Endothelial cell of umbilical vein (primary cell): ENCODE results near the gene ATP5IF1.

ENCODE experiments used
- EZH2 ChIP-seq: IDR thresholded peaks from 2 replicates; pipeline ENCODE4 v1.6.1; 2012; ENCODE audit warnings: borderline replicate concordance, low read depth, mild to moderate bottlenecking, moderate library complexity, low read length, inconsistent platforms; ENCODE audit not compliant: severe bottlenecking
- JUN ChIP-seq: IDR thresholded peaks from 2 replicates; pipeline ENCODE4 v1.6.1; 2011; ENCODE audit warnings: borderline replicate concordance, low read depth; ENCODE audit not compliant: insufficient read length, insufficient read depth
- POLR2A ChIP-seq: IDR thresholded peaks from 2 replicates; pipeline ENCODE4 v1.6.1; 2012; ENCODE audit warnings: low read depth, mild to moderate bottlenecking, control low read depth, low read length
- POLR2AphosphoS5 ChIP-seq: IDR thresholded peaks from 2 replicates; pipeline ENCODE4 v1.6.1; 2012; ENCODE audit warnings: low read depth, mild to moderate bottlenecking, control low read depth, low read length, moderate library complexity; ENCODE audit not compliant: insufficient read depth
- TF ChIP-seq, protein P1 (sequence below), 2 donors: IDR thresholded peaks; 1 replicate in 1 of 2; 2 replicates in 1 of 2; pipeline ENCODE4 v1.5.1; 2011; ENCODE audit warnings: low read length in 2 of 2, mild to moderate bottlenecking in 2 of 2, moderate library complexity in 2 of 2, control low read depth in 1 of 2, inconsistent platforms in 1 of 2, low read depth in 1 of 2; ENCODE audit not compliant: insufficient read depth in 1 of 2; ENCODE audit errors: extremely low read depth in 1 of 2

DNA sequence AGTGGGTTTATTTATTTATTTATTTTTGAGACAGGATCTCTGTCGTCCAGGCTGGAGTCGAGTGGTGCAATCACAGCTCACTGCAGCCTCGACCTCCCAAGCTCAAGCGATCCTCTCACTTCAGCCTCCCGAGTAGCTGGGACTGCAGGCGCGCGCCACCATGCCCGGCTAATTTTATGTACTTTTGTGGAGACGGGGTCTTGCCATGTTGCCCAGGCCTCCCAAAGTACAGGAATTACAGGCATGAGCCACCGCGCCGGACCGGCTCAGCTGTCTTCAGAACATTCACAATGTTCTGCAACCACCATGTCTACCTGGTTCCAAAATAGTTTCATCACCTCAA is 2.7 kb upstream of the ATP5IF1 start:
- TF ChIP-seq POLR2A, result no peak
- TF ChIP-seq, protein P1, sequence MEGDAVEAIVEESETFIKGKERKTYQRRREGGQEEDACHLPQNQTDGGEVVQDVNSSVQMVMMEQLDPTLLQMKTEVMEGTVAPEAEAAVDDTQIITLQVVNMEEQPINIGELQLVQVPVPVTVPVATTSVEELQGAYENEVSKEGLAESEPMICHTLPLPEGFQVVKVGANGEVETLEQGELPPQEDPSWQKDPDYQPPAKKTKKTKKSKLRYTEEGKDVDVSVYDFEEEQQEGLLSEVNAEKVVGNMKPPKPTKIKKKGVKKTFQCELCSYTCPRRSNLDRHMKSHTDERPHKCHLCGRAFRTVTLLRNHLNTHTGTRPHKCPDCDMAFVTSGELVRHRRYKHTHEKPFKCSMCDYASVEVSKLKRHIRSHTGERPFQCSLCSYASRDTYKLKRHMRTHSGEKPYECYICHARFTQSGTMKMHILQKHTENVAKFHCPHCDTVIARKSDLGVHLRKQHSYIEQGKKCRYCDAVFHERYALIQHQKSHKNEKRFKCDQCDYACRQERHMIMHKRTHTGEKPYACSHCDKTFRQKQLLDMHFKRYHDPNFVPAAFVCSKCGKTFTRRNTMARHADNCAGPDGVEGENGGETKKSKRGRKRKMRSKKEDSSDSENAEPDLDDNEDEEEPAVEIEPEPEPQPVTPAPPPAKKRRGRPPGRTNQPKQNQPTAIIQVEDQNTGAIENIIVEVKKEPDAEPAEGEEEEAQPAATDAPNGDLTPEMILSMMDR (IDR thresholded peaks at IDR 0.05; ENCODE audit: extremely low read depth in 1 of 2, insufficient read depth in 1 of 2, low read depth in 1 of 2, low read length in 2 of 2), result no peak
- no peak for TF ChIP-seq JUN
- TF ChIP-seq EZH2, result no peak
- no peak for TF ChIP-seq POLR2AphosphoS5
